DND-41 (cell line): Measurements from ENCODE around the gene GPR146.

Source experiments
- CTCF ChIP-seq: IDR thresholded peaks from 2 replicates; pipeline ENCODE4 v1.5.1; 2012; ENCODE audit warnings: borderline replicate concordance, low read length, moderate library complexity, mild to moderate bottlenecking; ENCODE audit not compliant: poor library complexity, severe bottlenecking; ENCODE audit errors: extremely low read depth
- EZH2 ChIP-seq: IDR thresholded peaks from 3 replicates; pipeline ENCODE4 v1.6.1; 2012; ENCODE audit warnings: borderline replicate concordance, low read depth, mild to moderate bottlenecking, moderate library complexity, low read length, inconsistent platforms; ENCODE audit not compliant: severe bottlenecking

GRCh38 chr7:1062296-1063294 lies 18.2 kb downstream of the GPR146 start:
- no peak for TF ChIP-seq EZH2
- TF ChIP-seq CTCF: no peak
